Loucy (cell line): ENCODE measurements around the gene CLECL1.

Experiments
- H2AFZ ChIP-seq: fragments of 200-600 bp; sonication (generic); 2 replicates; pipeline ENCODE4 v1.6.0; 2016; ENCODE audit warnings: antibody characterized with exemption, mild to moderate bottlenecking, low read length, moderate library complexity
- H3F3A ChIP-seq: fragments of 200-600 bp; 2 replicates; pipeline ENCODE4 v1.6.0; 2016; ENCODE audit warnings: antibody characterized with exemption, low read depth, mild to moderate bottlenecking
- H3K27me3 ChIP-seq: fragments of 200-600 bp; sonication (generic); 2 replicates; pipeline ENCODE4 v1.6.1; 2014; ENCODE audit warnings: low read length, mild to moderate bottlenecking; ENCODE audit not compliant: insufficient read depth, poor library complexity, severe bottlenecking
- H3K36me3 ChIP-seq: fragments of 200-600 bp; sonication (generic); 2 replicates; pipeline ENCODE4 v1.6.1; 2016; ENCODE audit warnings: low read length; ENCODE audit not compliant: insufficient read depth
- H3K4me1 ChIP-seq: fragments of 200-600 bp; sonication (generic); 2 replicates; pipeline ENCODE4 v1.5.1; 2014; ENCODE audit warnings: low read length, mild to moderate bottlenecking; ENCODE audit not compliant: insufficient read depth, poor library complexity, severe bottlenecking
- H3K4me2 ChIP-seq: fragments of 200-600 bp; sonication (generic); 2 replicates; pipeline ENCODE4 v1.6.0; 2014; ENCODE audit warnings: antibody characterized with exemption, low read length, low read depth, mild to moderate bottlenecking; ENCODE audit not compliant: poor library complexity, severe bottlenecking
- H3K4me3 ChIP-seq: fragments of 200-600 bp; sonication (generic); 2 replicates; pipeline ENCODE4 v1.5.1; 2014; ENCODE audit warnings: low read length, mild to moderate bottlenecking, mixed read lengths; ENCODE audit not compliant: poor library complexity, severe bottlenecking
- H3K79me2 ChIP-seq: fragments of 200-600 bp; sonication (generic); 2 replicates; pipeline ENCODE4 v1.6.1; 2014; ENCODE audit warnings: low read length; ENCODE audit not compliant: insufficient read depth
- H3K9ac ChIP-seq: fragments of 200-600 bp; sonication (generic); 2 replicates; pipeline ENCODE4 v1.6.0; 2014; ENCODE audit warnings: mild to moderate bottlenecking, low read depth, low read length, moderate library complexity; ENCODE audit not compliant: poor library complexity, severe bottlenecking
- H3K9me2 ChIP-seq: fragments of 200-600 bp; sonication (generic); replicated peaks from 2 replicates; pipeline ENCODE4 v1.6.1; 2016; ENCODE audit warnings: low read depth, low read length, mixed read lengths
- H3K9me3 ChIP-seq: fragments of 200-600 bp; sonication (generic); 2 replicates; pipeline ENCODE4 v1.6.1; 2014; ENCODE audit warnings: mild to moderate bottlenecking, antibody characterized with exemption, low read length, low read depth; ENCODE audit not compliant: insufficient read depth
- H4K20me1 ChIP-seq: fragments of 200-600 bp; sonication (generic); 2 replicates; pipeline ENCODE4 v1.6.0; 2014; ENCODE audit warnings: antibody characterized with exemption, low read length, mild to moderate bottlenecking; ENCODE audit not compliant: insufficient read depth, poor library complexity, severe bottlenecking
- EZH2phosphoT487 ChIP-seq: fragments of 200-600 bp; IDR thresholded peaks from 2 replicates; pipeline ENCODE4 v1.6.1; 2018; ENCODE audit warnings: antibody characterized with exemption, mild to moderate bottlenecking, moderate library complexity, borderline replicate concordance
- TF ChIP-seq, protein P1 (sequence below): fragments of 200-600 bp; sonication (generic); conservative IDR thresholded peaks from 2 replicates; pipeline ENCODE4 v1.5.1; 2014; ENCODE audit warnings: mild to moderate bottlenecking, antibody characterized with exemption, low read length

CLECL1 gene

DNA sequence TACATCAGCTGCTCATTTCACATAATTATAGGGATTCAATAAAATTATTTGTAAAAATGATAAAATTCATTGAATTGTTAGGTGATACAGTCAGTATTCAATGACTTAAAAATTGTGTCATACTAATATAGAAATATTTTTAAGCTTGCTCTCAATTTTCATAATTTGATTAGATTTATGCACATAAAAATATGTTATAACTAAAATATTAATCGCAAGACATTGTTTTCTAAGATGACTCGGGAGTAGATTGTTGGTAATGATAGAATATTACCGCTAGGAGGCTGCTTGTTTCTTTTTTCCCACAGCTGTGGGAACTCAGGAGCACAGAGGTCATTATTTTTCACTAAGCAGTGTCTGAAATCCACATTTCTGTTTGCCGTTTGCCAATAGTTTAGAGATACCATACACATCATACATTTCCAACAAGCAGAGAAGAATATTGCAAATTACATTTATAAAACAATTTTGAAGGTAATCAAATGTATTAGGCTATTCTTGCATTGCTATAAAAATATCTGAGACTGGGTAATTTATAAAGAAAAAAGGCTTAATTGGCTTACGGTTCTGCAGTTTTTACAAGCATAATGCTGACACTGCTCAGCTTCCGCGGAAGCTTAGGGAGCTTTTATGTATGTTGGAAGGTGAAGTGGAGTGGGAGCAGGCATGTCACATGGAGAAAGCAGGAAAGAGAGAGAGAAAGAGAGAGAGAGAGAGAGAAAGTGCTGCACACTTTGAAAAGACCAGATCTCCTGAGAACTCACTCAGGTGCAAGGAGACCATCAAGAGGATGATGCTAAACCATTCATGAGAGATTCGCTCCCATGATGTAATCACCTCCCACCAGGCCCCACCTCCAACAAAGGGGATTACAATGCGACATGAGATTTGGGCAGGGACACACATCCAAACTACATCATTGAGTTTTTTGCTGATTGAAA lies 18.6 kb upstream of the CLECL1 start:
- Histone ChIP-seq H3K9ac (no peak overlapping the region), H3K9me2 (no peaks in the 10 kb centered on the region), H4K20me1 (peaks cover 2% of the 10 kb centered on the region), H3K4me2 (peak overlapping the region; percentile 73), H3K79me2 (peaks cover 42% of the 10 kb centered on the region), H3F3A (peaks cover 3% of the 10 kb centered on the region; the same call in 1 of the 2 replicates), H3K27me3 (no peaks in the 10 kb centered on the region), H3K4me3 (peak overlapping the region; percentile 38), H3K36me3 (peaks cover 38% of the 10 kb centered on the region), H3K9me3 (no peaks in the 10 kb centered on the region), H3K4me1 (peaks cover 9% of the 10 kb centered on the region), H2AFZ (no peak overlapping the region)
- TF ChIP-seq, protein P1, sequence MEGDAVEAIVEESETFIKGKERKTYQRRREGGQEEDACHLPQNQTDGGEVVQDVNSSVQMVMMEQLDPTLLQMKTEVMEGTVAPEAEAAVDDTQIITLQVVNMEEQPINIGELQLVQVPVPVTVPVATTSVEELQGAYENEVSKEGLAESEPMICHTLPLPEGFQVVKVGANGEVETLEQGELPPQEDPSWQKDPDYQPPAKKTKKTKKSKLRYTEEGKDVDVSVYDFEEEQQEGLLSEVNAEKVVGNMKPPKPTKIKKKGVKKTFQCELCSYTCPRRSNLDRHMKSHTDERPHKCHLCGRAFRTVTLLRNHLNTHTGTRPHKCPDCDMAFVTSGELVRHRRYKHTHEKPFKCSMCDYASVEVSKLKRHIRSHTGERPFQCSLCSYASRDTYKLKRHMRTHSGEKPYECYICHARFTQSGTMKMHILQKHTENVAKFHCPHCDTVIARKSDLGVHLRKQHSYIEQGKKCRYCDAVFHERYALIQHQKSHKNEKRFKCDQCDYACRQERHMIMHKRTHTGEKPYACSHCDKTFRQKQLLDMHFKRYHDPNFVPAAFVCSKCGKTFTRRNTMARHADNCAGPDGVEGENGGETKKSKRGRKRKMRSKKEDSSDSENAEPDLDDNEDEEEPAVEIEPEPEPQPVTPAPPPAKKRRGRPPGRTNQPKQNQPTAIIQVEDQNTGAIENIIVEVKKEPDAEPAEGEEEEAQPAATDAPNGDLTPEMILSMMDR, result peak; percentile 51; the same call in 1 of the 2 replicates
- no peak for TF ChIP-seq EZH2phosphoT487

DNA sequence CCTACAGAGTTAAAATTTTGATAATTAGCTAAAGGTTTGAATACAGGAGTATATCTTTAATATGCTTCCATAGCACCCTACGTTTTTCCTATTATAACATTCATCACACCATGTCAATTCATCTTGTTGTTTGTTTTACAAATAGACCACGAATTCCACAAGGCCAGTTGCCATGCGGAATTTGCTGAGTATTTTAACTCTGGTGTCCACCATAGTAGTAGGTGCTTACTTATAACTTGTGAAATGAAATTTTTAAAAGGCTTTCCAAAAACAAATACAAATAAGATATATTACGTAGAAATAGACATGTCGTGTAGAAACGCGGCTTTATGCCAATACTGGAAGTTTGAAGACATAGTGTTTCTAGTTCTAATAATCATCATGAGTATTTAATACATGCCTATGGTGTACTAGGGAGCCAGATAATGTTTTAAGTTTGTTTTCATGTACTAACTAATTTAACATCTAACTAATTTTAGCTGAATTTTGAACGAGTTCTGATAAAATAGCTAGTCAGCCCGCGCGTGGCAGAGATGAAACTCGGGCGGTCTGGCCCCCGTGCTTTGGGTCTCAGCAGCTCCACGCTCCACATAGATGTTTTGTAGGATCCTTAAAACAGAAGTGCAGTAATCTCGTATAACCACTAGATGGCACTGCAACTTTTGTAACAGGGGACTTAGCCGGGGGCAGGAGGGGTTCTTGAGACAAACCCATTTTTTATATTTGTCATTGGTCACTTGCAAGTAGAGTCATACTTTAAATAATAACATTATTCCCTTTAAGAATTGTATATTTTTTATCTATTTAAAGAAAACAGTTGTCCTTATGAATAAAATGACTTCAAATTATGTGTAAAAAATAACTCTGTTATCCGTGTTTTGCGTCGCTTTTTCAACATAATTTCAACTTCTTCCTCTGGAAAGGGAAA lies 17.6 kb upstream of the CLECL1 start:
- H3K27me3 ChIP-seq, result no peaks in the 10 kb centered on the region
- H3K4me3 ChIP-seq, result peak overlapping the region; percentile 40
- no peaks in the 10 kb centered on the region for H3K9me3 ChIP-seq
- H3K9me2 ChIP-seq, result no peaks in the 10 kb centered on the region
- H4K20me1 ChIP-seq, result peaks cover 2% of the 10 kb centered on the region
- peaks cover 3% of the 10 kb centered on the region; the same call in 1 of the 2 replicates for H3F3A ChIP-seq
- peaks cover 8% of the 10 kb centered on the region for H3K4me1 ChIP-seq
- no peak overlapping the region for H2AFZ ChIP-seq
- H3K36me3 ChIP-seq, result peaks cover 30% of the 10 kb centered on the region
- H3K9ac ChIP-seq, result no peak overlapping the region
- peaks cover 32% of the 10 kb centered on the region for H3K79me2 ChIP-seq
- H3K4me2 ChIP-seq, result peak overlapping the region; percentile 73
- no peak for TF ChIP-seq EZH2phosphoT487
- TF ChIP-seq, protein P1, result peak; percentile 51

DNA sequence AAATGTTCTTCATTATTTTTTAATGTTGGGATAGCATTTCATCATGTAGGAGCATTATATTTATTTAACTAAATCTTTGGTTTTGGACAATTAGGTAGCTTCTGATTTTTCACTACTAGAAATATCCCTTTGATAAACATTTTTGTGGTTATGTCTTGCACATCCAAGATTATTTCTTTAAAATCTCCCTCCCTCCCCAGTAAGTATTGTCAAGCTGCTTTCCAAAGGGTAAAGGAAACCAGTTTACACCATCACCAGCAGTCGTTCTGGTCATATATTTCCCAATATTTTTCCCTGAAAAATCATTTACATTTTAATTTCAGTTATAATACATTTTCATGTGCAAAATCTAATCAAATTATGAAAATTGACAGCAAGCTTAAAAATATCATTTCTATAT lies 16.7 kb upstream of the CLECL1 start:
- H3K9me3 ChIP-seq, result no peaks in the 10 kb centered on the region
- H2AFZ ChIP-seq, result no peak overlapping the region
- H3K36me3 ChIP-seq, result peaks cover 22% of the 10 kb centered on the region
- H3K4me3 ChIP-seq, result no peak overlapping the region
- peaks cover 2% of the 10 kb centered on the region for H4K20me1 ChIP-seq
- H3K79me2 ChIP-seq, result peaks cover 23% of the 10 kb centered on the region
- H3K9me2 ChIP-seq, result no peaks in the 10 kb centered on the region
- H3K27me3 ChIP-seq, result no peaks in the 10 kb centered on the region
- H3K4me2 ChIP-seq, result no peak overlapping the region
- H3F3A ChIP-seq, result peaks cover 3% of the 10 kb centered on the region; the same call in 1 of the 2 replicates
- H3K9ac ChIP-seq, result no peak overlapping the region
- TF ChIP-seq, protein P1, result no peak
- TF ChIP-seq EZH2phosphoT487, result no peak
- H3K4me1 ChIP-seq, result peaks cover 8% of the 10 kb centered on the region
